Spleen (tissue), 11 donors: ENCODE data around the gene ZDHHC18. TPM values are rescaled to one million over a fixed set of nuclear protein-coding genes. Genes with fewer than 3 reads are reported as not detected.
A peak's percentile ranks its signal among the peaks of the same experiment; 100 is the strongest.

Experiments used
- DNase-seq: peaks from one replicate; pipeline ENCODE4 v3.0.0-alpha.2; 2020
- H3K27ac ChIP-seq, 8 donors: fragments of 200-600 bp; sonication (generic) in 7 of 8; 1 replicate in 4 of 8; 2 replicates in 4 of 8; pipeline versions ENCODE4 v1.5.0 to v1.8.0; 2016 to 2021; ENCODE audit warnings: inconsistent platforms in 4 of 8, mild to moderate bottlenecking in 4 of 8, moderate library complexity in 1 of 8
- H3K27me3 ChIP-seq, 7 donors: fragments of 200-600 bp; sonication (generic) in 6 of 7; replicated peaks in 1 of 7; 1 replicate in 4 of 7; 2 replicates in 3 of 7; pipeline versions ENCODE4 v1.5.0 to v1.8.0; 2016 to 2021; ENCODE audit warnings: inconsistent platforms in 3 of 7, mild to moderate bottlenecking in 1 of 7
- H3K36me3 ChIP-seq, 6 donors: fragments of 200-600 bp; sonication (generic) in 5 of 6; 1 replicate in 4 of 6; 2 replicates in 2 of 6; pipeline versions ENCODE4 v1.5.0 to v1.8.0; 2016 to 2021; ENCODE audit warnings: inconsistent platforms in 2 of 6
- H3K4me1 ChIP-seq, 6 donors: fragments of 200-600 bp; sonication (generic) in 5 of 6; 1 replicate in 3 of 6; 2 replicates in 3 of 6; pipeline versions ENCODE4 v1.5.0 to v1.8.0; 2016 to 2021; ENCODE audit warnings: inconsistent platforms in 3 of 6
- H3K4me3 ChIP-seq, 8 donors: fragments of 200-600 bp; sonication (generic) in 7 of 8; 1 replicate in 4 of 8; 2 replicates in 4 of 8; pipeline versions ENCODE4 v1.5.0 to v1.8.0; 2016 to 2021; ENCODE audit warnings: inconsistent platforms in 4 of 8, mild to moderate bottlenecking in 4 of 8, moderate library complexity in 2 of 8
- H3K9me3 ChIP-seq, 8 donors: fragments of 200-600 bp; sonication (generic) in 7 of 8; 1 replicate in 4 of 8; 2 replicates in 4 of 8; pipeline versions ENCODE4 v1.5.0 to v1.8.0; 2016 to 2021; ENCODE audit warnings: inconsistent platforms in 4 of 8
- POLR2A ChIP-seq, 3 donors: fragments of 450-650 bp; IDR thresholded peaks; one replicate each; pipeline ENCODE4 v1.5.1; 2017; ENCODE audit warnings: antibody characterized with exemption in 3 of 3, mild to moderate bottlenecking in 1 of 3
- POLR2AphosphoS5 ChIP-seq, 3 donors: sonication (generic); formaldehyde crosslinking; IDR thresholded peaks; one replicate each; pipeline ENCODE4 v1.5.1; 2017; ENCODE audit warnings: antibody characterized with exemption in 3 of 3
- WGBS, 5 donors: extraction: QIAGEN DNeasy Blood & Tissue Kit in 3 of 5; methylation state at CpG; one replicate each; pipeline versions ENCODE4 v1.1.5 to v1.1.7; 2013 to 2018; 5-methylcytosine and 5-hydroxymethylcytosine counted together
- intact Hi-C: fragments of 100-400 bp; cut with DNase I; formaldehyde crosslinking; loops from one replicate; pipeline ENCODE4 v1.15.0; 2023; ENCODE audit warnings: low total_unique reads
- polyA plus RNA-seq, 3 donors: library from polyadenylated mRNA; stranded (reverse); fragments of 200-250 nt; gene quantifications; one replicate each; pipeline ENCODE4 v1.2.1, GENCODE V29; 2013
- total RNA-seq, 7 donors: library from RNA; depleted of rRNA in 3 of 7; stranded (reverse); fragments of >200 nt in 3 of 7; fragmentation: NEBNext Ultra II Directional in 4 of 7; extraction: Animal tissue kit (Norgen Biotek cat#: 25700) in 4 of 7; gene quantifications; one replicate each; pipeline versions ENCODE4 v1.1.0 to v1.2.1, GENCODE V29; 2016 to 2021
- TF ChIP-seq, protein P1 (sequence below), 11 experiments: fragments of 200-600 bp in 7 of 11; fragments of 450-650 bp in 4 of 11; sonication (generic) in 4 of 11; IDR thresholded peaks in 8 of 11; conservative IDR thresholded peaks in 3 of 11; 1 replicate in 7 of 11; 2 replicates in 4 of 11; pipeline versions ENCODE4 v1.4.0 to v1.8.0; 2016 to 2021; ENCODE audit warnings: antibody characterized with exemption in 11 of 11, inconsistent platforms in 4 of 11, mild to moderate bottlenecking in 1 of 11
- donor health status: healthy with polysubstance abuse.
- donor health status: DM: no; HTN: no; CAD: no; lungs with moderate emphysema.
- donor health status: DM: no; HTN: no; CAD: no.
- donor health status: Bipolar disorder and iron deficiency.
- donor health status: healthy.
- donor health status: DM: no; HTN: no; CAD: no.
- donor health status: DM: yes; HTN: yes; CAD: no.

Gene ZDHHC18
- total and polyA plus RNA-seq, 10 donors, result 6.2 to 80.4 (median 50.3) TPM

DNA sequence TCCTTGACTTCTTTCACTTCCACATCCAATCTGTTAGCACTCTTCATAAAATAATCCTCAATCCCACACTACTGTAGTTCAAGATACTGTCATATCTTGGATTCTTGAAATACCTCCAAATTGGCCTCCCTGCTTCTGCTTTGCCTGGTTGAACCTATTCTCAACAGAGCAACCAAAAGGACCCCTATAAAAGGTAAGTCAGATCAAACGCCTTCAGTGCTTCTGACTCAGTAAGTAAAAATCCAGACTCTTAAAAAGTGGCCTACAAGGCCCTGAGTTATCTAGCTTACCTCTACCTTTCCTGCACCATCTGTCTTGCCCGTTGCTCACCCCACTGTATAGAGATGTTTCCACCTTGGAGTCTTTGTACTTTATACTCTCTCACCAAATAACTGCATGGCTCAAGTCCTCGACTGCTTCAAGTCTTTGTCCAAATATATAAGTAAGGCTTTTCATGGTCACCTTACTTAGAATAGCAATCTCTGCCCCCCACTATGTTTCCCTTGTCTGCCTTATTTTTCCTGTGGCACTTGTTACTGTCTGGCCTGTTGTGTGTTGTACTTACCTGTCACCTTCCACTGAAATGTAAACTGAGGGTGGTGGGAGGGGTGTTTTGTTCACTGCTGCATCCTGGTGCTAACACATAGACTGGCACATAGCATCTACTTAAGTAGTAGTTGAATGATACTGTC is 43.8 kb upstream of the ZDHHC18 start:
- Histone ChIP-seq H3K9me3 (no peaks in the 10 kb centered on the region), H3K4me1 (peaks cover 39 to 93% (median 61%) of the 10 kb centered on the region in 6 donors), H3K36me3 (peaks cover 0 to 60% (median 36%) of the 10 kb centered on the region in 6 donors), H3K4me3 (no peak overlapping the region), H3K27ac (peak overlapping the region in 7 of 8 donors; percentile 33 to 100 (median 99)), H3K27me3 (no peaks in the 10 kb centered on the region)
- WGBS, 5 donors, result 78 to 88% (median 81%) methylated on average over 3 of the region's 3 CpGs
- intact Hi-C loops, result no loop called here
- TF ChIP-seq POLR2A (IDR thresholded peaks at IDR 0.05), result no peak
- TF ChIP-seq POLR2AphosphoS5 (IDR thresholded peaks at IDR 0.05), result no peak
- TF ChIP-seq, protein P1, sequence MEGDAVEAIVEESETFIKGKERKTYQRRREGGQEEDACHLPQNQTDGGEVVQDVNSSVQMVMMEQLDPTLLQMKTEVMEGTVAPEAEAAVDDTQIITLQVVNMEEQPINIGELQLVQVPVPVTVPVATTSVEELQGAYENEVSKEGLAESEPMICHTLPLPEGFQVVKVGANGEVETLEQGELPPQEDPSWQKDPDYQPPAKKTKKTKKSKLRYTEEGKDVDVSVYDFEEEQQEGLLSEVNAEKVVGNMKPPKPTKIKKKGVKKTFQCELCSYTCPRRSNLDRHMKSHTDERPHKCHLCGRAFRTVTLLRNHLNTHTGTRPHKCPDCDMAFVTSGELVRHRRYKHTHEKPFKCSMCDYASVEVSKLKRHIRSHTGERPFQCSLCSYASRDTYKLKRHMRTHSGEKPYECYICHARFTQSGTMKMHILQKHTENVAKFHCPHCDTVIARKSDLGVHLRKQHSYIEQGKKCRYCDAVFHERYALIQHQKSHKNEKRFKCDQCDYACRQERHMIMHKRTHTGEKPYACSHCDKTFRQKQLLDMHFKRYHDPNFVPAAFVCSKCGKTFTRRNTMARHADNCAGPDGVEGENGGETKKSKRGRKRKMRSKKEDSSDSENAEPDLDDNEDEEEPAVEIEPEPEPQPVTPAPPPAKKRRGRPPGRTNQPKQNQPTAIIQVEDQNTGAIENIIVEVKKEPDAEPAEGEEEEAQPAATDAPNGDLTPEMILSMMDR (IDR thresholded peaks at IDR 0.05 in 8 of 11, conservative IDR thresholded peaks at IDR 0.05 in 3 of 11), result no peak
- DNase-seq, result no peak

DNA sequence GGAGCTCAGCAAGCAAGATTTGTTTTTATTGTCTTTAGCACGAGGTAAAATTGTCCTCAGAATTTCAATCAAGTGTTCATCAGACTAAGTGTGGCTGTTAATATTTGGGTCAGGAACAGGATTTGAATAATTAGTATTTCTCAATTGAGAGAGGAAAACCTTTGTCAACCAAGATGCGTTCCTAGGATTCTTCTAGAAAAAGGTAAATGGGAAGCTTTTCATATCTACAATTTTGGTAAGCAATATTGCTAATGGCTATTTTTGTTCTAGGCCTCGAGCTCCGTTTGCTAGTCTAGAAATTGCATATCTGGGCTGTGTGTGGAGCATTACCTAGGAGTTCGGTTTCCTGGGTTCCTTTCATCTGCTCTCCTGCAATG is 42.9 kb upstream of the ZDHHC18 start:
- WGBS, 5 donors, result 77 to 89% (median 81%) methylated on average over 5 of the region's 5 CpGs
- TF ChIP-seq, protein P1 (IDR thresholded peaks at IDR 0.05 in 8 of 11, conservative IDR thresholded peaks at IDR 0.05 in 3 of 11), result no peak
- TF ChIP-seq POLR2A (IDR thresholded peaks at IDR 0.05) (no peak), POLR2AphosphoS5 (IDR thresholded peaks at IDR 0.05) (no peak)
- Histone ChIP-seq H3K27me3 (no peaks in the 10 kb centered on the region), H3K36me3 (peaks cover 0 to 51% (median 26%) of the 10 kb centered on the region in 6 donors), H3K4me1 (peaks cover 39 to 92% (median 60%) of the 10 kb centered on the region in 6 donors), H3K9me3 (no peaks in the 10 kb centered on the region), H3K4me3 (no peak overlapping the region), H3K27ac (peak overlapping the region; percentile 50 to 100 (median 99))
- DNase-seq, result no peak
- intact Hi-C loops, result no loop called here

GRCh38 chr1:26784023-26784871 is 42.2 kb upstream of the ZDHHC18 start:
- Histone ChIP-seq H3K4me3 (peak overlapping the region in 1 of 8 donors; percentile 3), H3K27me3 (no peaks in the 10 kb centered on the region), H3K27ac (peak overlapping the region; percentile 96 to 100 (median 99)), H3K9me3 (no peaks in the 10 kb centered on the region), H3K36me3 (peaks cover 0 to 44% (median 20%) of the 10 kb centered on the region in 6 donors), H3K4me1 (peaks cover 39 to 92% (median 63%) of the 10 kb centered on the region in 6 donors)
- no peak for DNase-seq
- WGBS, 5 donors, result 84 to 96% (median 87%) methylated on average over 2 of the region's 2 CpGs
- TF ChIP-seq POLR2A (IDR thresholded peaks at IDR 0.05), result no peak
- peak in 1 of 3 donors; percentile 60 for TF ChIP-seq POLR2AphosphoS5 (IDR thresholded peaks at IDR 0.05)
- TF ChIP-seq, protein P1 (IDR thresholded peaks at IDR 0.05 in 8 of 11, conservative IDR thresholded peaks at IDR 0.05 in 3 of 11), result no peak
- intact Hi-C loops, result no loop called here
